Muscle layer of duodenum (tissue), 2 donors: ENCODE measurements around the gene ACVRL1.

Experiments used
- H3K27ac ChIP-seq: one replicate; pipeline ENCODE4 v1.7.0; 2013; ENCODE audit warnings: mild to moderate bottlenecking, low read length
- H3K27me3 ChIP-seq: one replicate; pipeline ENCODE4 v1.7.0; 2013; ENCODE audit warnings: low read depth, mild to moderate bottlenecking, control low read depth, low read length
- H3K36me3 ChIP-seq, 2 donors: one replicate each; pipeline ENCODE4 v1.7.0; 2013; ENCODE audit warnings: low read length in 2 of 2, control low read depth in 1 of 2, mild to moderate bottlenecking in 1 of 2; ENCODE audit not compliant: insufficient read depth in 2 of 2, control insufficient read depth in 1 of 2
- H3K4me1 ChIP-seq, 2 donors: one replicate each; pipeline ENCODE4 v1.7.0; 2013; ENCODE audit warnings: low read length in 2 of 2, mild to moderate bottlenecking in 2 of 2, control low read depth in 1 of 2, moderate library complexity in 1 of 2; ENCODE audit not compliant: insufficient read depth in 2 of 2, control insufficient read depth in 1 of 2
- H3K4me3 ChIP-seq, 2 donors: one replicate each; pipeline ENCODE4 v1.7.0; 2013; ENCODE audit warnings: low read length in 2 of 2, low read depth in 1 of 2, mild to moderate bottlenecking in 1 of 2
- H3K9me3 ChIP-seq, 2 donors: one replicate each; pipeline ENCODE4 v1.7.0; 2013; ENCODE audit warnings: low read length in 2 of 2, control low read depth in 1 of 2, mild to moderate bottlenecking in 1 of 2; ENCODE audit not compliant: control insufficient read depth in 1 of 2
- donor health status: healthy.

ACVRL1 gene

GRCh38 chr12:51867796-51868428 is 39.4 kb upstream of the ACVRL1 start:
- H3K27me3 ChIP-seq = peaks cover 21% of the 10 kb centered on the region
- H3K27ac ChIP-seq = no peak overlapping the region
- peaks cover 0 to 24% of the 10 kb centered on the region in 2 donors for H3K4me1 ChIP-seq
- no peaks in the 10 kb centered on the region for H3K36me3 ChIP-seq
- H3K4me3 ChIP-seq = no peak overlapping the region
- no peaks in the 10 kb centered on the region for H3K9me3 ChIP-seq

GRCh38 chr12:51868821-51869495 is 38.3 kb upstream of the ACVRL1 start:
- Histone ChIP-seq H3K27me3 (peaks cover 20% of the 10 kb centered on the region), H3K36me3 (no peaks in the 10 kb centered on the region), H3K4me1 (peaks cover 0 to 22% of the 10 kb centered on the region in 2 donors), H3K4me3 (peak overlapping the region; percentile 33 to 60), H3K9me3 (no peaks in the 10 kb centered on the region), H3K27ac (no peak overlapping the region)

GRCh38 chr12:51869496-51869865 is 37.8 kb upstream of the ACVRL1 start:
- Histone ChIP-seq H3K27ac (no peak overlapping the region), H3K4me3 (peak overlapping the region; percentile 33 to 60), H3K9me3 (no peaks in the 10 kb centered on the region), H3K4me1 (peaks cover 0 to 17% of the 10 kb centered on the region in 2 donors), H3K36me3 (no peaks in the 10 kb centered on the region), H3K27me3 (peaks cover 17% of the 10 kb centered on the region)

- Histone ChIP-seq H3K4me1 (peaks cover 0 to 13% of the 10 kb centered on the region in 2 donors), H3K27me3 (peaks cover 14% of the 10 kb centered on the region), H3K36me3 (no peaks in the 10 kb centered on the region), H3K9me3 (no peaks in the 10 kb centered on the region), H3K27ac (no peak overlapping the region), H3K4me3 (no peak overlapping the region)
These were observed 37.4 kb upstream of the ACVRL1 start for GRCh38 chr12:51869931-51870330.

- Histone ChIP-seq H3K9me3 (no peaks in the 10 kb centered on the region), H3K4me3 (no peak overlapping the region), H3K27ac (no peak overlapping the region), H3K27me3 (peaks cover 8% of the 10 kb centered on the region), H3K36me3 (no peaks in the 10 kb centered on the region), H3K4me1 (peaks cover 0 to 13% of the 10 kb centered on the region in 2 donors)
These were observed 36.8 kb upstream of the ACVRL1 start for GRCh38 chr12:51870504-51870903.

GRCh38 chr12:51871126-51871525 is 36.2 kb upstream of the ACVRL1 start:
- Histone ChIP-seq H3K4me1 (peaks cover 0 to 13% of the 10 kb centered on the region in 2 donors), H3K4me3 (no peak overlapping the region), H3K27me3 (peaks cover 8% of the 10 kb centered on the region), H3K27ac (no peak overlapping the region), H3K9me3 (no peaks in the 10 kb centered on the region), H3K36me3 (no peaks in the 10 kb centered on the region)

GRCh38 chr12:51871918-51872688 is 35.2 kb upstream of the ACVRL1 start:
- H3K4me1 ChIP-seq = peaks cover 0 to 13% of the 10 kb centered on the region in 2 donors
- H3K36me3 ChIP-seq = no peaks in the 10 kb centered on the region
- H3K27ac ChIP-seq = no peak overlapping the region
- peaks cover 8% of the 10 kb centered on the region for H3K27me3 ChIP-seq
- no peaks in the 10 kb centered on the region for H3K9me3 ChIP-seq
- H3K4me3 ChIP-seq = no peak overlapping the region

GRCh38 chr12:51872689-51872981 is 34.7 kb upstream of the ACVRL1 start:
- peaks cover 8% of the 10 kb centered on the region for H3K27me3 ChIP-seq
- no peaks in the 10 kb centered on the region for H3K36me3 ChIP-seq
- no peaks in the 10 kb centered on the region for H3K9me3 ChIP-seq
- H3K4me3 ChIP-seq = no peak overlapping the region
- no peak overlapping the region for H3K27ac ChIP-seq
- H3K4me1 ChIP-seq = peaks cover 0 to 13% of the 10 kb centered on the region in 2 donors

GRCh38 chr12:51873251-51873994 is 33.9 kb upstream of the ACVRL1 start:
- peaks cover 0 to 13% of the 10 kb centered on the region in 2 donors for H3K4me1 ChIP-seq
- H3K4me3 ChIP-seq = no peak overlapping the region
- no peaks in the 10 kb centered on the region for H3K9me3 ChIP-seq
- no peak overlapping the region for H3K27ac ChIP-seq
- H3K27me3 ChIP-seq = peaks cover 5% of the 10 kb centered on the region
- H3K36me3 ChIP-seq = no peaks in the 10 kb centered on the region

- H3K4me1 ChIP-seq = peaks cover 0 to 7% of the 10 kb centered on the region in 2 donors
- no peak overlapping the region for H3K4me3 ChIP-seq
- no peak overlapping the region for H3K27ac ChIP-seq
- no peaks in the 10 kb centered on the region for H3K36me3 ChIP-seq
- H3K9me3 ChIP-seq = no peaks in the 10 kb centered on the region
- H3K27me3 ChIP-seq = no peaks in the 10 kb centered on the region
These were observed 33.3 kb upstream of the ACVRL1 start for GRCh38 chr12:51874000-51874399.

- no peak overlapping the region for H3K27ac ChIP-seq
- H3K27me3 ChIP-seq = no peaks in the 10 kb centered on the region
- H3K9me3 ChIP-seq = no peaks in the 10 kb centered on the region
- H3K4me1 ChIP-seq = peaks cover 0 to 2% of the 10 kb centered on the region in 2 donors
- H3K36me3 ChIP-seq = no peaks in the 10 kb centered on the region
- no peak overlapping the region for H3K4me3 ChIP-seq
These were observed 32.8 kb upstream of the ACVRL1 start for GRCh38 chr12:51874486-51874885.
